HG03571 (cell line): ENCODE measurements around the gene TRMT2A.

Experiments used
- ATAC-seq: cut with Tn5 transposase; IDR thresholded peaks from one replicate; pipeline ENCODE4 v1.9.1; 2021; ENCODE audit not compliant: unreplicated experiment

The TRMT2A gene

DNA sequence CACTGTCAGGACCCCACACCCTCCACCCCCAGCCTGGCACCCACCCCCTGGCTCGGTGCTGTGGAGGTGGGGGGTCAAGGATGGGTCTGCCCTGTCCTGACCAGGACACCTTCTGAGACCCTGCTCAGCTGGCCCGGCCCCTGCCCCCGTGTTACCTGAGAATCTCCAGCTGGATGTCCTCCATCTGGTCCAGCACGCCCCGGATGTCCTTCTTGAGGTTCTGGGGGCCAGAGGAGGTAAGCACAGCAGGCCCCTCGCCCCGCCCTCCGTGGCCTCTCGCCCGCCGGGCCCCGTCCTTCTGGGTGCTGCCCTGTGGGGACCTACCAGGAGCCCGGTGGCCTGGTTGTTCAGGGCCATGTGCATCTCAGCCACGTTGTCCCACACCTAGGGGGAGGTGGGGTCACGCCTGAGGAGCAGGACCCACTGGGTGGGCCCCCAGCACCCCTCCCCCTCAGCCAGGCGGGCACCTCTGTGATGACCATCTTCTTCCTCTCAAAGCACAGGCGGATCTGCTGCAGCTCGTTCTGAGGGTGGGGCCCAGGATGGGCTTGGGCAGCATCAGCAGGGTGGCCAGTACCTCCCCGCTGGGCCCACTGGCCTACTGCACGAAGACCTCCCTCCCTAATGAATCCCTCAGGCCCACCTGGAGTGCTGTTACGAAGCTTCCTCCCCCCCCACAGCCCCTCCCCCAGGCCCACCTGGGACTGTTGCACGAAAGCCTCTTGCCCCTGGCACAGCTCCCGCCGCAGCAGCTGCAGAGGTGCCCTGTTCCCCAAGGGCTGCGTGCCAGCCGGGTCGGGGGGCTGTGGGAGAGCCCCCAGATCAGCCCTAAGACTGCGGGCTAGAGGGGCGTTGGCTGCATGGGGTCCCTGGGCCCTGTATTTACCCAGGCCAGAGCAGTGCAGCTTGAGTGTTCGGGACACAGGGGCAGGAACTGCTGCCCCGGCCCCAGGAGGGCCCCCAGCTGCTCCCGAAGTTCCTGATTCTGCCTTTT, 32.5 kb upstream of the TRMT2A start:
- ATAC-seq, result no peak

DNA sequence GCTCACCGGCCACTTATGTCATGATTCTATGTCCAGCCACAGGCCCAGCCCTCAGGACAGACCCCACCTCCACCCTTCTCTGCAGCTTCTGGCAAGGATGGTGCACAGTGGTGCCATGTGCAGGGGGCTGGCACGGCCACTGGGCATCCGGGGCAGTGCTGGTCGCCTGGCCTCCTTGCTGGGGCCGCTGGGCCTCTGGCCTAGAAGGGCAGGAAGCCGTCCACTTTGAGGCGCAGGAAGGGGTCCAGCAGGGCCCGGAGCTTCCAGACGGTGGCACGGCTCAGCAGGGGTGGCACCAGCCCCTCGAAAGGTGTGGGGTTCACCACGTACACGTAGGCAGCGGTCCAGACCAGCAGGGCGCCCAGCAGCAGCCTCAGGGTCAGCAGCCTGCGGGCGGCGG, 31.4 kb upstream of the TRMT2A start:
- ATAC-seq, result no peak

DNA sequence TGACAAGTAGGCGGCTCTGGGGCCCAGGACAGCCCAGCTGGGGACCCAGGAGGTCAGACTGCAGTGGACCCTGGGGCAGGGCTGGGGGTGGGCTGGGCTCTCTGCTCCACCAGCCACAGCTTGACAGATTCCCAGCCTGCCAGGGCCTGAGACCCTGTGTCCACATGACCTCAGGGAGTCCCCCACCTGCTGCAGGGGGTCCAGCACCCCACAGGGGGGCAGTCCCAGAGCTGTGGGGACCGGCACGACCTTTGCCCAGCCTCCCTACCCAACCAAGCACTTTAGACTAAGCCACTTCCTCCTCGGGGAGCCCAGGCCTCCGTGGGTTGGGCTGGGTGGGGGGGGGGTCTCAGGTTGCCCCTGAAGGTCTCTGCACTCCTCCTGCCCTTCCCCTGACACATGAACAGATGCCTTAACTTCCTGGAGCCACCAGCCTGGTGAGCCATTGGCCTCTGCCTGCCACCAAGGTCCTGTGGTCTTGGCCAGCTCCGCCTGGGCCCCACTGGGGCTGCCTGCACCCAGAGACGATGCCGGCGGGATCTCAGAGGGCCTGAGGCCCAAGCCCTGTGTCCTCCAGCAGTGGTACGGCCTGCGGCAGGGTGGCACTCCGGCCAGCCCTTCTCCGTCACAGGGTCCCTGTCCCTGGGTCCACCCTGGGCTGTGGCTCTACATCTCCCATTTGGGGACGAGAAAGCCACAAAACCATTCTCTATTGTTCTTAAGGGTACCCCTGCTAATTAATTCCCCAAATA, 30.4 kb upstream of the TRMT2A start:
- no peak for ATAC-seq

DNA sequence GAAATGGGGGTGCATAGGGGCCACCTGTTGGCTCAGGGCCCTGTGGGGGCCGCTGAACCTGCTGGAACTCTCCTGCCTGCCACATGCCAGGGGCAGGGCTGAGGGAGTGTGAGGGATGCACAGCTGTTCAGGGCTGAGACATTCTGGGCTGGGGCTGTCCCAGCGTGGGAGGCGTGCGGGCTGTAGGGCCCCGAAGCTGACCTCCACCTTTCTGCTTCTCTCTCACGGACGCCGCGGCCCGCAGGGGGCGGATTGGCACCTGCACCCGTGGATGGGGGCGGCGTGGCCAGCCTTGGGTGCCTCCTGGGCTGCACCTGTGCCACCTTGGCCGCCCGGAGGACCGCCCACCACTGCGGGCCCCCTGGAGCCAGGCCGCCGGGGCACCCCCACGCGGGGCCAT, 29.8 kb upstream of the TRMT2A start:
- no peak for ATAC-seq

DNA sequence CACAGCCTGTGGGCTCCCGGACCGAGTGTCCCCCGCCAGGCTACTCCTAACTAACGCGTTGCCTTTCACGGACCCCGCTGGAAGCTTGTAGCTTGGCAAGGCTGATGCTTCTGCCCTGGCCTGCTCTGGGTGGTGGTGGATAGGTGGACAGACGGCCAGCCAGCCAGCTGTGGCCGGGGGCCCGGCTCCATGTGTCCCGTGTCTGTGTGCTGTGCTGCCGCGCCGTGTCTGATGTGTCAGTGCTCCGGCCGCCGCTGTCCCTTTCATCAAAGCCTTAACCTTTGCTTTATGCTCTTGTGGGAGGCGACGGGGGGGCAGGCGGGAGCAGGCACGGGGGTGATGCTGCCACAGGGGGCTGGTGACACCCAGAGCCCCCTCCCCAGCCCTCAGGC, 28.8 kb upstream of the TRMT2A start:
- no peak for ATAC-seq

DNA sequence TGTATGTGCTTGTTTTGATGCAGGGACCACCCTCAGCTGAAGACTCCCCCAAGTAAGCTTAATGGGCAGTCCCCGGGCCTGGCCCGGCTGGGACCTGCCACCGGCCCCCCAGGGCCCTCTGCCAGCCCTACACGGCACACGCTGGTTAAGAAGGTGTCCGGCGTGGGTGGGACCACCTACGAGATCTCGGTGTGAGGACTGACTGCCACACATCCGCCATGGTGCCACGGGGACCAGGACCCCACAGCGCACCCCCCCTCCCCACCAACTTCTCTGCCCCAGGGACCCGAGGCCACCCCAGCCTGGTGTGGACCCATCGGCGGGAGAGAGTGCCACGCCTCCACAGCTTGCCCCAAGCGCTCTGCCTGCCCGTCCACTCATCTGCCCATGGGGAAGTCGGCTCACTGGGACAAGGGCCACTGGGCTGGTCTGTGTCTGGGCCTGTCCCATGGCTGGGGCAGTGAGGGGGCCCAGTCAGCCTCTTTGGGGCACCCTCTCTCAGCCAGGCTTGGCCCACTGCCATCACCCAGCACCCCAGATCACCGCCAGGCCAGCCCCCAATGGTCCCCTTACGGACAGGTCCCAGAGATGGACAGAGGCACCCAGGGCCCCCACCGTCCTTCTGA, 28.3 kb upstream of the TRMT2A start:
- no peak for ATAC-seq

DNA sequence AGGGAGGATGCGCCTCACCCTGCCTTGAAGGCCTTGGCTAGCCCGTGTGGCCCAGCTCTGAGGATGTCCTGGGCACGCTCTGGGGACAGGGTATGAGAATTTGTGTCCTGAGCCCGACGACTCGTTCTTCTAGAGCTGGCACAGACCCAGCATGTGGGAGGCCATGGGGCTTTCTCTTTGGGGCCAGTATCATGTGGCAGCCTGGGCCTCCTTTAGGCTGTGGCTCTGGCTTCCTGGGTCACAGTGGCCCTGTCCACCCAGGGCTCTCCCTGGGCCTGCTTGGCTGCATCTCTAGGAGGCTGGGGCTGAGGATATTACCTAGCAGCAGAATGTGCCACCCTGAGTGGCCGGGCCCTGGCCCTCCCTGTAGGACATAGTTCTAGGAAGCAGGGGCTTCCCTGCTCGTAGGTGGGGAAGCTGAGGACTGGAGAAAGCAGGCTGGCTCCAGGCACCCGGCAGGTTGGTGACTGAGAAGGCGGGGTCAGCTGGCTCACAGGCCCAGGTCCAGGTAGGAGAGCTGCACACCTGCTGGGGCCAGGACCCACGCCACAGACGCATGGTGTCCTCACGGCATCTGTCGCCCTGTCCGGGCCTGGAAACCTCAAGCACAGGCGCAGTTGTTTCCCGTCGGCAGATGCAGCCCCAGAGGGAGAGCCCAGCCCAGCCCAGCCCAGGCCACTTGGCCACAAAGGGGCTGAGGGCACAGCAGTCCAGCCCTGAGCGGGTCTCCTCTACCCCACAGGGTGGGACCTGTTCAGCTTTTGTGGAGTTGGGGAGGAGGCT, 27.0 kb upstream of the TRMT2A start:
- ATAC-seq, result no peak

DNA sequence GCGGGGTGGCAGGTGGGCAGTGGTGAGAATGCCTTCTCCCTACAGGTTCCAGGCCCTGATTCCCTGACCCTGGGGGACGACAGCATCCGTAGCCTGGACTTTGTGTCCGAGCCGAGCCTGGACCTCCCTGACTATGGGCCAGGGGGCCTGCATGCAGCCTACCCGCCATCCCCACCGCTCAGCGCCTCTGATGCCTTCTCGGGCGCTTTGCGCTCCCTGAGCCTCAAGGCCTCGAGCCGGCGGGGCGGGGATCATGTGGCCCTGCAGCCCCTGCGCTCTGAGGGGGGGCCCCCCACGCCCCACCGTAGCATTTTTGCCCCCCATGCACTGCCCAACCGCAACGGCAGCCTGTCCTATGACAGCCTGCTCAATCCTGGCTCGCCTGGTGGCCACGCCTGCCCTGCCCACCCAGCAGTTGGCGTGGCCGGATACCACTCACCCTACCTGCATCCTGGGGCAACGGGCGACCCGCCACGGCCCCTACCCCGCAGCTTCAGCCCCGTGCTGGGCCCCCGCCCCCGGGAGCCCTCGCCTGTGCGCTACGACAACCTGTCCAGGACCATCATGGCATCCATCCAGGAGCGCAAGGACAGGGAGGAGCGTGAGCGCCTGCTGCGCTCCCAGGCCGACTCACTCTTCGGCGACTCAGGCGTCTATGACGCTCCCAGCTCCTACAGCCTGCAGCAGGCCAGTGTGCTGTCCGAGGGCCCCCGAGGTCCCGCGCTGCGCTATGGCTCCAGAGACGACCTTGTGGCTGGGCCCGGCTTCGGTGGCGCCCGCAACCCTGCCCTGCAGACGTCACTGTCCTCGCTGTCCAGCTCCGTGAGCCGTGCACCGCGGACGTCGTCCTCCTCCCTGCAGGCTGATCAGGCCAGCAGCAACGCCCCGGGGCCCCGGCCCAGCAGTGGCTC, 25.9 kb upstream of the TRMT2A start:
- ATAC-seq, result no peak

DNA sequence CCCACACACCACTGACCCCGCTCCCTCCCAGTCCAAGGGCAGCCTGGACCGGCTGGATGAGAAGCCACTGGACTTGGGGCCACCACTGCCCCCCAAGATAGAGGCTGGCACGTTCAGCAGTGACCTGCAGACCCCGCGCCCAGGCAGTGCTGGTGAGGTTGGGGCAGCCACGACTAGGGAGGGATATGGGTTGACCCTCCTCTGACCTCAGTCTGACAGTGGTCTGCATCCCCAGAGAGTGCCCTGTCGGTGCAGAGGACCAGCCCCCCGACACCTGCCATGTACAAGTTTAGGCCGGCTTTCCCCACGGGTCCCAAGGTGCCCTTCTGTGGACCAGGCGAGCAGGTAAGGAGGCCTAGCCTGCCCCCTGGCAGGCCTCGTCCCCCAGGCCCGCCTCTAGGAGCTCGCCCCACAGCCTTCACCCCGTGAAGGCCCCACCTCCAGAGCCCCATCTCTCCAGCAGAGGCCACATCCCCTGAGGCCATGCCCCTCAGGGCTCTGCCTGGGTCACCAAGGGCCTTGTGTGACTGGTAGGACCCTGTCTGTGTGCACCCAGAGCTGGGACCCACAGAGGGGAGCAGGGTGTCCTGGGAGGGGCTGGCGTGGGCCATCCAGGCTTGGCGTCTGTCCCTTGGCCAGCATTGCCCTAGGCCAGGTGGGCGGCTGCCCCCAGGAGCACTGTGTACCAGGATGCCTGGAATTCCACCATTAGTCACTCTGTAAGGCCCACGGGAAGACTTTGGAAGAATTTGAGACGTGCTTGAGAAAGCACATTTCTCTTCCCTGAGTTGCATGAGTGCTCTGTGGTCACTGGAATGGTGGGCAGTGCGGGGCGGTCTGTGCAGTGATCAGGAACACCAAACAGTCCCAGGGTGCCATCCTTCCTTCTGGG, 24.4 kb upstream of the TRMT2A start:
- ATAC-seq, result no peak

DNA sequence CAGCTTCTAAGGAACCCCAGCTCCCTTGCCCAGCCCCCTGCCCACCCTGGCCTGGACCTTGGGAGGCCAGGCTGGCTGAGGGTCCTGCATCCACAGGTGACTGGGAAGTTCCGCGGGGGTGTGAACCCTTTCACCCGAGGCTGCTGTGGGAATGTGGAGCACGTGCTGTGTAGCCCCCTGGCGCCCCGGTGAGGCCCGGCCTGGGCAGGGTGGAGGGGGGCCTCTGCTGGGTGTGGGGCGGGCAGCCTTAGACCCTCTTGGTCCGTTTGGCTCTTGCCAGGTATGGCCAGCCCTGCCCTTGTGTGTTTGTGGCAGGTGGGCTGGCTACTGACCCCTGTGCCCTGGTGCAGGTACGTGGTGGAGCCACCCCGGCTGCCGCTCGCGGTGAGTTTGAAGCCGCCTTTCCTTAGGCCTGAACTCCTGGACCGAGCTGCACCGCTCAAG, 23.5 kb upstream of the TRMT2A start:
- no peak for ATAC-seq

DNA sequence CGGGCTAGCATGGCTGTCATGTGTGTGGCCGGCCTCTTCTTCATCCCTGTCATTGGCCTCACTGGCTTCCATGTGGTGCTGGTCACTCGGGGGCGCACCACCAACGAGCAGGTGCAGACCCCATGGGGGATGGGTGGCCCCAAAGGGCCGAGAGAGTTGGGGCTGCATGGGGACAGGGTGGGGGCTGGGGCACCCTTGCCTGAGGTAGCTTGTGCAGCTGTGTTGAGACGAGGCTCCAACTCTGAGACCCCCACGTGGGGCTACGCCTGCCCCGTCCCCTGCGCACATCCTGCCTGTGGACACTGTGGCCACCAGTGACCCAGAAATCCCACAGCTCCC, 23.1 kb upstream of the TRMT2A start:
- no peak for ATAC-seq

DNA sequence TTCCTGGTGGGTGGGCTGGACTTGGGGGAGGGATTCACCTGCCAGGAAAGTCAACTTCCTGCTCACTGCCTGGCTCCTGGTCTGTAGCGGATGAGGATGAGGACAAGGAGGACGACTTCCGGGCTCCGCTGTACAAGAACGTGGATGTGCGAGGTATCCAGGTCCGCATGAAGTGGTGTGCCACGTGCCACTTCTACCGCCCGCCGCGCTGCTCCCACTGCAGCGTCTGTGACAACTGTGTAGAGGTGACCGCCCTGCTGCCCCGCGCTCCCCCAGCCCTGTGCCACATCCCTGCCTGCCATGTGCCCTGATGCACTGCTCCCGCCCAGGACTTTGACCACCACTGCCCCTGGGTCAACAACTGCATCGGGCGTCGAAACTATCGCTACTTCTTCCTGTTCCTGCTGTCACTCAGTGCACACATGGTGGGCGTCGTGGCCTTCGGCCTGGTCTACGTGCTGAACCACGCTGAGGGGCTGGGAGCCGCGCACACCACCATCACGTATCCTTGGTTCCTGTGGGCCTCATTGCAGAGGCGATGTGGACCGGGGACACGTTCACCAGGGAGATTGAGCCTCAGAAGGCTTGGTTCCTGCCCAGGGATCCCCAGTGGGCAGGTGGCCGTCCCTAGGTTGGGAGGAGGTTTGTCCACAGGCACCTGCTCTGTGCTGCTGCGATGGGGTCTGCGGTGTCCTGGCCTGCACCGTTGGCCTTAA, 22.5 kb upstream of the TRMT2A start:
- no peak for ATAC-seq

DNA sequence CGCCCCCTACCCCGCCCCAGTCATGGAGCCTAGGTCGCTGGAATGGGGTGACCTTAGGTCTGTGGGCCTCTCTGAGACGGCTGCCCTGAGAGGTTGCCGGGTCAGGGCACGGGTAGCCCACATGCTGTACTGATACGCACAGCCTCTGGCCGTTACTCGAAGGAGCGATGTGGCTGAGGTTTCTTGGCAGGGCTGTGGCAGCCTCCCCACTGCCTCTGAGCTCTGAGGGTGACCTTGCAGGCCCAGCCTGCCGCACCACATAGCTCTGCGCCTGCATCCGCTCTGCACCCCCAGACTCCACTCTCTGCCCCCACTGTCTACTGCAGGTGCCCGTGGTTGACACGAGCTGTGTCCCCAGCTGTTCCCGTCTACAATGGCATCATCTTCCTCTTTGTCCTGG, 21.8 kb upstream of the TRMT2A start:
- ATAC-seq, result no peak

DNA sequence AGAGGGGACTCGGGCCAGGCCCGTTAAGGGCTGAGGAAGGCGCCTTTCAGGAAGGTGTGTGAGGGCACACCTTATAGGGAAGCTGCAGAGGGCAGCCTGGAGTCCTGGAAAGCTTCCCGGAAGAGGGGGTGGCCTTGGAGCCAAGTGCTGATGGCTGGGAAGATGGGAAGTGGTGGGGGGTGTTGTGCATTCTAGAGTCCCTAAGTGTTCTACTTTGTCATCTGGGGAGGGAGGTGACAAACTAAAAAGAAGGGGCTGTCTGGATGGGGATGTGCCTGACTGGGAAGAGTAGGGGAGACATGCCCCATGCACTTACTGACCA, 21.4 kb upstream of the TRMT2A start:
- no peak for ATAC-seq

DNA sequence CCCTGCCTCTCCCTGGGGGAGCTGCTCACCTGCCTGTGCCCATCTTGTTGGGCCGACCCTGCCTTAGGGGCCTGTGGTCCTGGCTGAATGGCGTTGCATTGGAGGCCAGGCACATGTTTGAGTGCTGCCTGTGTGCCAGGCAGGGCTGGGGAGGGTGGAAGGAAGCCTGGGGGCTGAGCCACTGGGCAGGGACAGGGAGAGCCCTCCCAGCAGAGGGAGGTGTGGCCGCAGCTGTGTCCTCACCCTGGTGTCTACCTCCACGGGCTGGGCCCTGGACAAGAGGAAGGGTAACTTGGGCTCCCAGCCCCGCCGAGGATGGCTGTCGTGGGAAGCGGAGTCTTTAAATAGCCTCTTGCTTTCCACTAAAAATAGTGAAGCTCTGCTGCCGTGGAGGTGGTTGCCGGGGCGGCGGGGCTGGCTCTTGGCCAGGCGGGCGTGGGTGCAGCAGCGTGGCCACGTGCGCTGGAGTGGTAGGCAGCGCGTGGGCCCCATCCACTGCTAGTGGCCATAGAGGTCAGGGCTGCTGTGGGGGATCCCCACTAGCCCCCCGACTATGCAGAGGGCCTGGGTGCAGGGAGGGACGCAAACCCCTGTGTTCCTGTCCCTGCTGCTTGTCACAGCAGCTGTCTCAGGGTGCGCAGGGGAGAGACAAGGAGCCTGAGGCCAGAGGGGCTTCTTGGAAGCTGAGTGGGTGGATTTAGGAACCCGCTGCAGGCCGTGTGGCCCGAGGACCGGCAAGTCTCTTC, 20.8 kb upstream of the TRMT2A start:
- no peak for ATAC-seq

DNA sequence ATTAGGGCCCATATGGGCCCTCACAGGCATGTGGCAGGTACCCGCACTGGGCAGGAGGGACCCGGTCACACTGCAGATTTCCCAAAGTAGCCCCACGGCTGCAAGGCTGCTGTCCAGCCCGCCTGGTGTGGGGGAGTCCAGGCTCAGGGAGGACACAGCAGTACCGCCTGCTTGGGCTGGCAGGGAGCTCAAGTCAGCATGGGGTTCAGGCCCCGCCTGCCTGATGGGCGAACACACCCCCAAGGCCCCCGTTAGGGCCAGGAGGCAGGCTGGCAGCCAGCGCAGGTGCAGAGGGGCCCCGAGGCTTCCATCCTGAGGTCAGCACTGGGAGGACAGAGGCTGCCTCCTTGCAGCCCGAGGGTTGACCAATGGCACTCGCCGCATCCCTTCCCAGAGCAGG, 20.1 kb upstream of the TRMT2A start:
- no peak for ATAC-seq

DNA sequence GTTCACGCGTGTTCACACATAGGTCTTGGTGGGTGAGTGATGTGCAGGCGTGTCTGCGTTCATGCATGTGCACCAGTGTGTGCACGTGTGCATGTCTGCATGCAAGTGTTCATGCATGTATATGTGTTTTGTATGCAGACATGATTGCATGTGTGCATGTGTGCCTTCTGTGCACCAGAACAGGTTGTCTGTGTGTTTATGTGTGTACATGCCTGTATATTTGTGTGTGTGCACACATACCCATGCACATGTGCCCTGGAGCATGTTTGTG, 19.5 kb upstream of the TRMT2A start:
- no peak for ATAC-seq
